SK-N-SH (cell line): ENCODE measurements around the gene NRCAM. TPM values are rescaled to one million over a fixed set of nuclear protein-coding genes. Genes with fewer than 3 reads are reported as not detected.

Experiments
- CTCF ChIA-PET: fragments of 300-600, 350-600 bp; formaldehyde crosslinking; extraction: SDS; loops from one replicate; lab custom pipeline; 2021; lab: Yijun Ruan, JAX
- POLR2A ChIA-PET: fragments of 350-600 bp; sonication (Branson Sonifier 250); formaldehyde crosslinking; extraction: SDS; loops from one replicate; lab custom pipeline; 2020; ENCODE audit warnings: antibody characterized with exemption, inconsistent platforms; lab: Yijun Ruan, JAX
- DNase-seq: peaks from one replicate; pipeline ENCODE4 v3.0.0; 2012
- H2AFZ ChIP-seq: fragments of 200-600 bp; sonication (generic); 2 replicates; pipeline ENCODE4 v1.8.1; 2016; ENCODE audit warnings: antibody characterized with exemption, mild to moderate bottlenecking, low read depth
- H3F3A ChIP-seq: fragments of 200-600 bp; sonication (generic); replicated peaks from 2 replicates; pipeline ENCODE3; 2016; ENCODE audit warnings: antibody characterized with exemption, mild to moderate bottlenecking; ENCODE audit not compliant: insufficient read depth
- H3K27ac ChIP-seq, 2 experiments: fragments of 200-500 bp in 1 of 2; fragments of 200-600 bp in 1 of 2; sonication (Bioruptor generic) in 1 of 2; sonication (generic), shearing (Covaris generic) in 1 of 2; 2 replicates each; pipeline versions ENCODE4 v1.5.1 to v1.6.1; 2014 to 2016; ENCODE audit warnings: low read depth in 2 of 2, inconsistent platforms in 1 of 2, low read length in 1 of 2, mild to moderate bottlenecking in 1 of 2, mixed read lengths in 1 of 2
- H3K27me3 ChIP-seq: fragments of 200-600 bp; sonication (generic), shearing (Covaris generic); 2 replicates; pipeline ENCODE4 v1.6.1; 2016; ENCODE audit warnings: mixed run types; ENCODE audit not compliant: insufficient read depth
- H3K36me3 ChIP-seq, 2 experiments: fragments of 200-500 bp in 1 of 2; fragments of 200-600 bp in 1 of 2; sonication (Bioruptor generic) in 1 of 2; sonication (generic) in 1 of 2; replicated peaks in 1 of 2; 2 replicates each; pipeline versions ENCODE3 to v1.5.1; 2014 to 2016; ENCODE audit warnings: low read length in 1 of 2, mild to moderate bottlenecking in 1 of 2; ENCODE audit not compliant: insufficient read depth in 2 of 2, control insufficient read depth in 1 of 2
- H3K4me1 ChIP-seq, 2 experiments: fragments of 200-500 bp in 1 of 2; fragments of 200-600 bp in 1 of 2; sonication (Bioruptor generic) in 1 of 2; sonication (generic), shearing (Covaris generic) in 1 of 2; 2 replicates each; pipeline versions ENCODE4 v1.5.1 to v1.6.1; 2014 to 2016; ENCODE audit warnings: low read depth in 1 of 2, low read length in 1 of 2, mixed run types in 1 of 2; ENCODE audit not compliant: insufficient read depth in 2 of 2, control insufficient read depth in 1 of 2
- H3K4me2 ChIP-seq: fragments of 200-600 bp; sonication (generic), shearing (Covaris generic); 2 replicates; pipeline ENCODE4 v1.6.1; 2017; ENCODE audit warnings: mixed run types
- H3K4me3 ChIP-seq, 2 experiments: fragments of 200-500 bp in 1 of 2; fragments of 200-600 bp in 1 of 2; sonication (Bioruptor generic) in 1 of 2; sonication (generic), shearing (Covaris generic) in 1 of 2; 2 replicates each; pipeline versions ENCODE4 v1.5.1 to v1.8.1; 2014 to 2016; ENCODE audit warnings: low read depth in 2 of 2, inconsistent platforms in 1 of 2, low read length in 1 of 2, mild to moderate bottlenecking in 1 of 2, mixed read lengths in 1 of 2, moderate library complexity in 1 of 2
- H3K79me2 ChIP-seq: fragments of 200-600 bp; sonication (generic); 2 replicates; pipeline ENCODE4 v1.8.1; 2017; ENCODE audit warnings: mild to moderate bottlenecking; ENCODE audit not compliant: insufficient read depth
- H3K9ac ChIP-seq: fragments of 200-600 bp; sonication (generic); 2 replicates; pipeline ENCODE4 v1.6.1; 2017; ENCODE audit warnings: mixed run types
- H3K9me2 ChIP-seq: fragments of 200-600 bp; sonication (generic); 2 replicates; pipeline ENCODE4 v1.6.1; 2017; ENCODE audit warnings: mixed run types
- H3K9me3 ChIP-seq: fragments of 200-600 bp; sonication (generic); 2 replicates; pipeline ENCODE4 v1.6.1; 2017; ENCODE audit warnings: mixed run types, mild to moderate bottlenecking, moderate library complexity
- H4K20me1 ChIP-seq: fragments of 200-600 bp; sonication (generic); 2 replicates; pipeline ENCODE4 v1.6.1; 2017; ENCODE audit warnings: mild to moderate bottlenecking, mixed run types; ENCODE audit not compliant: insufficient read depth
- ELF1 ChIP-seq: IDR thresholded peaks from 2 replicates; pipeline ENCODE4 v1.4.0; 2012
- EP300 ChIP-seq, 2 experiments: IDR thresholded peaks; 2 replicates each; pipeline versions ENCODE4 v1.4.0 to v1.6.1; 2012; ENCODE audit warnings: borderline replicate concordance in 1 of 2, low read depth in 1 of 2, low read length in 1 of 2
- GATA2 ChIP-seq: sonication (generic); formaldehyde crosslinking; IDR thresholded peaks from 2 replicates; pipeline ENCODE4 v1.5.0; 2020; ENCODE audit warnings: mild to moderate bottlenecking, missing genetic modification reagents
- MEF2A ChIP-seq: IDR thresholded peaks from 2 replicates; pipeline ENCODE4 v1.4.0; 2012; ENCODE audit warnings: low read depth, borderline replicate concordance
- MXI1 ChIP-seq: IDR thresholded peaks from 2 replicates; pipeline ENCODE4 v1.6.1; 2012; ENCODE audit warnings: mild to moderate bottlenecking, low read depth, low read length, improper control_type of control experiment
- RAD21 ChIP-seq: IDR thresholded peaks from 2 replicates; pipeline ENCODE4 v1.6.1; 2012; ENCODE audit warnings: mild to moderate bottlenecking, low read length
- RCOR1 ChIP-seq: fragments of 150-350 bp; IDR thresholded peaks from 2 replicates; pipeline ENCODE4 v1.6.1; 2017; ENCODE audit warnings: antibody characterized with exemption, low read length
- RFX5 ChIP-seq: IDR thresholded peaks from 2 replicates; pipeline ENCODE4 v1.6.1; 2012; ENCODE audit warnings: mild to moderate bottlenecking, improper control_type of control experiment, low read length
- RXRA ChIP-seq: IDR thresholded peaks from 2 replicates; pipeline ENCODE4 v1.4.0; 2012; ENCODE audit warnings: low read depth, mild to moderate bottlenecking, borderline replicate concordance
- SMC3 ChIP-seq: IDR thresholded peaks from 2 replicates; pipeline ENCODE4 v1.6.1; 2012; ENCODE audit warnings: low read depth, low read length, improper control_type of control experiment
- TAF1 ChIP-seq: IDR thresholded peaks from 2 replicates; pipeline ENCODE4 v1.6.1; 2012; ENCODE audit warnings: low read depth, mild to moderate bottlenecking, low read length, moderate library complexity, borderline replicate concordance
- USF1 ChIP-seq: IDR thresholded peaks from 2 replicates; pipeline ENCODE4 v1.4.0; 2012; ENCODE audit warnings: low read depth, borderline replicate concordance
- USF2 ChIP-seq: fragments of 150-350 bp; IDR thresholded peaks from 2 replicates; pipeline ENCODE4 v1.6.1; 2017; ENCODE audit warnings: antibody characterized with exemption, low read length, low read depth, borderline replicate concordance
- WGBS: methylation state at CpG from one replicate; pipeline ENCODE4 v1.1.6; 2017; ENCODE audit warnings: low lambda C conversion rate; 5-methylcytosine and 5-hydroxymethylcytosine counted together
- polyA plus RNA-seq, 3 experiments: library from polyadenylated mRNA; depleted of rRNA; stranded (reverse); fragments of >200 nt; gene quantifications; 2 replicates each; pipeline ENCODE4 v1.2.3, GENCODE V29; 2012
- TF ChIP-seq, protein P1 (sequence below): IDR thresholded peaks from 2 replicates; pipeline ENCODE4 v1.4.0; 2012; ENCODE audit warnings: low read depth, borderline replicate concordance

The NRCAM gene
- polyA plus RNA-seq, 1 of the 3 experiments (the other 2 are of a cell fraction), result 1.1 TPM

GRCh38 chr7:108449521-108449920 lies 6.7 kb downstream of the NRCAM start:
- ChIA-PET POLR2A (no interaction called here), CTCF (interaction anchor here (0.9 to 1.4 kb wide), 5 partner anchors 10 to 268 kb away, joined by 3 to 5 read pairs (median 4); no protein-coding TSS in a partner anchor)
- no peaks in the 10 kb centered on the region for H3K79me2 ChIP-seq

DNA sequence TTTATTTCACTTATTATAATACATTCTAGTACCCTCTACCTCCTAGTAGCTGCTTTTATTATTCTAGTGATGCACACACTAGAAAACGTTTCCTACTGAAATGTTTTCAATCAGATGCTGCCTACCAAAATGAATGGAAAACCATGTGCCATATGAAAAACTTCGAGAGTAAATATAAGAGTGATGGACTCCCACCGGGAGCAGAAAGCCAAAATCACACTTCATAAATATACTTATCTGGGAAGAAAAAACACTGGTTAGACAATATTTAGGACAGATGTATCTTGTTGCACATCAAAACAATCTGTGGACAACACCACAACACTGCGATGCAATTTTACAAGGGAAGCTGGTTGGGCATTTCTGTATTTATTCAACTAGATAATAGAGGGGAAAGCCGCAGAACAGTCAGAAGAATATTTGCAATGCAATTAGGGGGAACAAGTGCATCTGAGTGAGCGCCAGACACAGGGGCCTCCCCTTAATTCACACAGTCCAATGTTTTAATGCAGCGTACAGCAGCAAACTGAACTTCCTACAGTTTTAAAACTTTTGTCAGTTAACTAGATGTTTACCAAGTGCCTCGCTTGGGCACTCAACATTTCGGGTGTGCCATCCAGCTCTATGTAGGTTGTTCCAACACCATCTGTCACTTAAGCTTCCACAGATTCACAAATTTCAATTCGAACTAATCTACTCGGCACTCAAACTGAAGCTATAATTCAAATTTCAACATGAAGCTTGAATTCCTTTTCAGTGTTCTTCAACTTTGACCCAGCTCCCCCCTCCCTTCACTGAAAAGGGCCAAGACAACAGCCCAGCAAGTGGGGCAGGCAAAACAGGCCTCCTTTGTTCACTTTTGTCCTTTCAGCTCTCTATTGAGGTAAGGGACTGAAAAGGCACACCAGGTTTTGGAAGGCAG lies 7.4 kb downstream of the NRCAM start:
- peaks cover 14% of the 10 kb centered on the region for H3K27me3 ChIP-seq
- no peak overlapping the region for H3K9ac ChIP-seq
- peaks cover 0 to 8% of the 10 kb centered on the region in 2 experiments; a peak in 2 of 4 replicates for H3K4me1 ChIP-seq
- H3K79me2 ChIP-seq, result no peaks in the 10 kb centered on the region
- H3K4me3 ChIP-seq, result no peak overlapping the region
- no peaks in the 10 kb centered on the region for H3F3A ChIP-seq
- no peaks in the 10 kb centered on the region for H3K9me2 ChIP-seq
- ChIA-PET POLR2A (no interaction called here), CTCF (interaction anchor here (0.9 to 2.9 kb wide), 5 partner anchors 7 to 268 kb away, joined by 3 to 10 read pairs (median 4); partner anchors contain the start of gene NRCAM)
- H3K27ac ChIP-seq, result peak overlapping the region in 1 of 2 experiments; percentile 39; a peak in 2 of 4 replicates
- no peak overlapping the region for H3K4me2 ChIP-seq
- 55% methylated on average over 11 of the region's 11 CpGs for WGBS
- H2AFZ ChIP-seq, result no peak overlapping the region
- no peaks in the 10 kb centered on the region for H3K36me3 ChIP-seq
- H4K20me1 ChIP-seq, result no peaks in the 10 kb centered on the region
- DNase-seq, result peak; percentile 22
- no peaks in the 10 kb centered on the region for H3K9me3 ChIP-seq
- TF ChIP-seq MEF2A, result no peak
- TF ChIP-seq RCOR1, result no peak
- no peak for TF ChIP-seq RAD21
- no peak for TF ChIP-seq RFX5
- no peak for TF ChIP-seq EP300 (IDR thresholded peaks at IDR 0.05; ENCODE audit: borderline replicate concordance in 1 of 2, low read depth in 1 of 2, low read length in 1 of 2)
- TF ChIP-seq USF1, result no peak
- TF ChIP-seq GATA2 (CRISPR knock-in tag), result no peak
- TF ChIP-seq SMC3, result no peak

More at GRCh38 chr7:108449521-108449920, 6.7 kb downstream of the NRCAM start:
- peaks cover 0 to 9% of the 10 kb centered on the region in 2 experiments; a peak in 2 of 4 replicates for H3K4me1 ChIP-seq
- H2AFZ ChIP-seq, result no peak overlapping the region
- no peaks in the 10 kb centered on the region for H4K20me1 ChIP-seq
- no peak overlapping the region for H3K9ac ChIP-seq
- H3K9me3 ChIP-seq, result no peaks in the 10 kb centered on the region
- H3K4me2 ChIP-seq, result no peak overlapping the region
- H3F3A ChIP-seq, result no peaks in the 10 kb centered on the region
- peak overlapping the region in 1 of 2 experiments; percentile 39; a peak in 2 of 4 replicates for H3K27ac ChIP-seq
- no peak for DNase-seq
- no peaks in the 10 kb centered on the region for H3K36me3 ChIP-seq
- H3K9me2 ChIP-seq, result no peaks in the 10 kb centered on the region
- TF ChIP-seq MXI1 (no peak), RAD21 (no peak), TAF1 (no peak), RXRA (no peak), SMC3 (no peak), USF1 (no peak), ELF1 (no peak), MEF2A (no peak), USF2 (no peak), GATA2 (CRISPR knock-in tag) (no peak)
- TF ChIP-seq, protein P1, sequence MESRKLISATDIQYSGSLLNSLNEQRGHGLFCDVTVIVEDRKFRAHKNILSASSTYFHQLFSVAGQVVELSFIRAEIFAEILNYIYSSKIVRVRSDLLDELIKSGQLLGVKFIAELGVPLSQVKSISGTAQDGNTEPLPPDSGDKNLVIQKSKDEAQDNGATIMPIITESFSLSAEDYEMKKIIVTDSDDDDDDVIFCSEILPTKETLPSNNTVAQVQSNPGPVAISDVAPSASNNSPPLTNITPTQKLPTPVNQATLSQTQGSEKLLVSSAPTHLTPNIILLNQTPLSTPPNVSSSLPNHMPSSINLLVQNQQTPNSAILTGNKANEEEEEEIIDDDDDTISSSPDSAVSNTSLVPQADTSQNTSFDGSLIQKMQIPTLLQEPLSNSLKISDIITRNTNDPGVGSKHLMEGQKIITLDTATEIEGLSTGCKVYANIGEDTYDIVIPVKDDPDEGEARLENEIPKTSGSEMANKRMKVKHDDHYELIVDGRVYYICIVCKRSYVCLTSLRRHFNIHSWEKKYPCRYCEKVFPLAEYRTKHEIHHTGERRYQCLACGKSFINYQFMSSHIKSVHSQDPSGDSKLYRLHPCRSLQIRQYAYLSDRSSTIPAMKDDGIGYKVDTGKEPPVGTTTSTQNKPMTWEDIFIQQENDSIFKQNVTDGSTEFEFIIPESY, result no peak
- TF ChIP-seq, all 33 proteins: peak for 0
- Histone ChIP-seq H3K4me3 (no peak overlapping the region), H3K27me3 (peaks cover 17% of the 10 kb centered on the region)
